Stomach (tissue), 4 donors: ENCODE data around the gene SPAG7.

Experiments
- EP300 ChIP-seq: sonication (generic); formaldehyde crosslinking; IDR thresholded peaks from one replicate; pipeline ENCODE4 v1.6.1; 2017; ENCODE audit warnings: antibody characterized with exemption
- POLR2A ChIP-seq, 4 donors: fragments of 450-650 bp; IDR thresholded peaks; one replicate each; pipeline ENCODE4 v1.6.1; 2016; ENCODE audit warnings: antibody characterized with exemption in 4 of 4, control low read depth in 2 of 4, mild to moderate bottlenecking in 1 of 4, moderate library complexity in 1 of 4
- POLR2AphosphoS5 ChIP-seq, 3 donors: sonication (generic); formaldehyde crosslinking; IDR thresholded peaks; one replicate each; pipeline ENCODE4 v1.6.1; 2016; ENCODE audit warnings: antibody characterized with exemption in 3 of 3
- TF ChIP-seq, protein P1 (sequence below), 7 experiments: fragments of 450-650 bp in 4 of 7; fragments of 200-600 bp in 3 of 7; sonication (generic) in 3 of 7; IDR thresholded peaks; one replicate each; pipeline ENCODE4 v1.5.1; 2016 to 2019; ENCODE audit warnings: antibody characterized with exemption in 7 of 7, control low read depth in 2 of 7, mild to moderate bottlenecking in 1 of 7

DNA sequence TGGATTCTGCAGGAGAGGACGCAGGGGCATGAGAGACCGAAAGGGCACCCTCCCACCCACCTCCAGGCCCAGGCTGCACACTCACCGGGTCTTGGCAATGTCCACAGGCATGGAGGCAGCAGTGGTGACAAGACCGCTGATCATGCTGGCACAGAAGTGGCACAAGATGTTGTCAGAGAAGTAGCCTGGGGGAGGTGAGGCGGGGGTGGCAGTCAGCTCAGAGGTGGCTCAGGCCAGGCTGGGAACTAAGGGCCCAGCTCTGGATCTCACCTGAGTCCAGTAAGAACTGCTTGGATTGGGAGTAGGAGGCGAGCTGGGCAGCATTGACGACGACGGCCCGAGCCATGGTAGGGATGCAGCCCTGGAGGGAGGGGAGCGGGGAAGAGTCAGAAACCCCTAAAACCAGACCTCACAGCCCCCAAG lies 29.5 kb downstream of the SPAG7 start:
- TF ChIP-seq, protein P1, sequence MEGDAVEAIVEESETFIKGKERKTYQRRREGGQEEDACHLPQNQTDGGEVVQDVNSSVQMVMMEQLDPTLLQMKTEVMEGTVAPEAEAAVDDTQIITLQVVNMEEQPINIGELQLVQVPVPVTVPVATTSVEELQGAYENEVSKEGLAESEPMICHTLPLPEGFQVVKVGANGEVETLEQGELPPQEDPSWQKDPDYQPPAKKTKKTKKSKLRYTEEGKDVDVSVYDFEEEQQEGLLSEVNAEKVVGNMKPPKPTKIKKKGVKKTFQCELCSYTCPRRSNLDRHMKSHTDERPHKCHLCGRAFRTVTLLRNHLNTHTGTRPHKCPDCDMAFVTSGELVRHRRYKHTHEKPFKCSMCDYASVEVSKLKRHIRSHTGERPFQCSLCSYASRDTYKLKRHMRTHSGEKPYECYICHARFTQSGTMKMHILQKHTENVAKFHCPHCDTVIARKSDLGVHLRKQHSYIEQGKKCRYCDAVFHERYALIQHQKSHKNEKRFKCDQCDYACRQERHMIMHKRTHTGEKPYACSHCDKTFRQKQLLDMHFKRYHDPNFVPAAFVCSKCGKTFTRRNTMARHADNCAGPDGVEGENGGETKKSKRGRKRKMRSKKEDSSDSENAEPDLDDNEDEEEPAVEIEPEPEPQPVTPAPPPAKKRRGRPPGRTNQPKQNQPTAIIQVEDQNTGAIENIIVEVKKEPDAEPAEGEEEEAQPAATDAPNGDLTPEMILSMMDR (IDR thresholded peaks at IDR 0.05): no peak
- TF ChIP-seq POLR2AphosphoS5 (IDR thresholded peaks at IDR 0.05) (no peak), POLR2A (IDR thresholded peaks at IDR 0.05) (no peak), EP300 (no peak)
